Activated T-helper 1 cell treated with anti-CD3 and anti-CD28 coated beads, Interleukin-12 subunit alpha, Interleukin-12 subunit beta, Interleukin-2, Interleukin-4 antibody, amounts not matched to agents 30 ng/mL and 10 ng/mL and 1 ng/mL, durations not matched to agents 14 hours and 24 hours and 36 hours (primary cell): ENCODE results near the gene INPP5F. TPM values are rescaled to one million over a fixed set of nuclear protein-coding genes. Genes with fewer than 3 reads are reported as not detected.

Source experiments
- DNase-seq: peaks from one replicate; pipeline ENCODE4 v3.0.0; 2021; ENCODE audit warnings: low spot score
- H3K27ac Mint-ChIP-seq: one replicate; pipeline ENCODE4 v1.8.0; 2021; ENCODE audit warnings: mild to moderate bottlenecking, mixed read lengths
- H3K27me3 Mint-ChIP-seq: one replicate; pipeline ENCODE4 v1.8.0; 2022; ENCODE audit warnings: mild to moderate bottlenecking, moderate library complexity, mixed read lengths; ENCODE audit not compliant: insufficient read depth
- H3K36me3 Mint-ChIP-seq: one replicate; pipeline ENCODE4 v1.8.0; 2021; ENCODE audit warnings: low read depth, mixed read lengths
- H3K4me1 Mint-ChIP-seq: one replicate; pipeline ENCODE4 v1.8.0; 2021; ENCODE audit warnings: low read depth, mixed read lengths
- H3K4me3 Mint-ChIP-seq: one replicate; pipeline ENCODE4 v1.8.0; 2021; ENCODE audit warnings: mild to moderate bottlenecking, moderate library complexity, mixed read lengths
- H3K9me3 Mint-ChIP-seq: one replicate; pipeline ENCODE4 v1.8.0; 2021; ENCODE audit warnings: mixed read lengths
- intact Hi-C: fragments of 100-400 bp; cut with micrococcal nuclease; formaldehyde crosslinking; loops from one replicate; pipeline ENCODE4 v1.15.1; 2024
- total RNA-seq: library from RNA; stranded (reverse); gene quantifications from 2 replicates; pipeline ENCODE4 v1.2.3, GENCODE V29; 2022

INPP5F gene
- total RNA-seq, 1 donor from 2014 or later: 19.4 TPM

- Mint-ChIP-seq H3K9me3 (peaks cover 3% of the 10 kb centered on the region), H3K4me1 (peaks cover 26% of the 10 kb centered on the region), H3K27ac (no peak overlapping the region), H3K4me3 (no peak overlapping the region), H3K27me3 (no peaks in the 10 kb centered on the region), H3K36me3 (peaks cover 63% of the 10 kb centered on the region)
- DNase-seq: no peak
- intact Hi-C loops: loop anchor here (10.0 kb wide), 1 partner anchor 766 kb away; no protein-coding TSS in a partner anchor
Measured at GRCh38 chr10:119830851-119831250, 105.0 kb downstream of the INPP5F start.

- Mint-ChIP-seq H3K4me3 (no peak overlapping the region), H3K4me1 (peaks cover 32% of the 10 kb centered on the region), H3K36me3 (peaks cover 63% of the 10 kb centered on the region), H3K27ac (no peak overlapping the region), H3K27me3 (no peaks in the 10 kb centered on the region), H3K9me3 (peaks cover 3% of the 10 kb centered on the region)
- intact Hi-C loops: loop anchor here (10.0 kb wide), 1 partner anchor 767 kb away; no protein-coding TSS in a partner anchor
- DNase-seq: no peak
Measured at GRCh38 chr10:119831656-119832055, 105.8 kb downstream of the INPP5F start.

GRCh38 chr10:119832951-119833350, 107.1 kb downstream of the INPP5F start:
- peaks cover 66% of the 10 kb centered on the region for H3K36me3 Mint-ChIP-seq
- H3K9me3 Mint-ChIP-seq: peaks cover 3% of the 10 kb centered on the region
- intact Hi-C loops: loop anchor here (10.0 kb wide), 1 partner anchor 768 kb away; no protein-coding TSS in a partner anchor
- peaks cover 41% of the 10 kb centered on the region for H3K4me1 Mint-ChIP-seq
- no peak overlapping the region for H3K27ac Mint-ChIP-seq
- H3K4me3 Mint-ChIP-seq: no peak overlapping the region
- DNase-seq: no peak
- H3K27me3 Mint-ChIP-seq: no peaks in the 10 kb centered on the region

GRCh38 chr10:119834188-119834587, 108.3 kb downstream of the INPP5F start:
- intact Hi-C loops: loop anchor here (1.0 to 10.0 kb wide), 6 partner anchors 39 to 769 kb away; partner anchors contain the start of gene MCMBP
- peaks cover 70% of the 10 kb centered on the region for H3K36me3 Mint-ChIP-seq
- H3K27ac Mint-ChIP-seq: peak overlapping the region; percentile 46
- no peak overlapping the region for H3K4me3 Mint-ChIP-seq
- peaks cover 3% of the 10 kb centered on the region for H3K9me3 Mint-ChIP-seq
- DNase-seq: no peak
- no peaks in the 10 kb centered on the region for H3K27me3 Mint-ChIP-seq
- peaks cover 41% of the 10 kb centered on the region for H3K4me1 Mint-ChIP-seq

- intact Hi-C loops: no loop called here
- DNase-seq: no peak
- Mint-ChIP-seq H3K27ac (no peak overlapping the region), H3K9me3 (no peaks in the 10 kb centered on the region), H3K4me3 (no peak overlapping the region), H3K36me3 (peaks cover 58% of the 10 kb centered on the region), H3K27me3 (no peaks in the 10 kb centered on the region), H3K4me1 (peaks cover 10% of the 10 kb centered on the region)
Measured at GRCh38 chr10:119845656-119846055, 119.8 kb downstream of the INPP5F start.

GRCh38 chr10:119849031-119849789, 123.4 kb downstream of the INPP5F start:
- DNase-seq: no peak
- no peaks in the 10 kb centered on the region for H3K27me3 Mint-ChIP-seq
- intact Hi-C loops: no loop called here
- no peak overlapping the region for H3K4me3 Mint-ChIP-seq
- H3K9me3 Mint-ChIP-seq: no peaks in the 10 kb centered on the region
- peaks cover 6% of the 10 kb centered on the region for H3K4me1 Mint-ChIP-seq
- no peak overlapping the region for H3K27ac Mint-ChIP-seq
- peaks cover 45% of the 10 kb centered on the region for H3K36me3 Mint-ChIP-seq

- Mint-ChIP-seq H3K27ac (no peak overlapping the region), H3K36me3 (peaks cover 39% of the 10 kb centered on the region), H3K4me1 (peaks cover 6% of the 10 kb centered on the region), H3K9me3 (no peaks in the 10 kb centered on the region), H3K27me3 (no peaks in the 10 kb centered on the region), H3K4me3 (no peak overlapping the region)
- DNase-seq: no peak
- intact Hi-C loops: no loop called here
Measured at GRCh38 chr10:119849944-119850343, 124.1 kb downstream of the INPP5F start.

- no peak overlapping the region for H3K27ac Mint-ChIP-seq
- H3K4me3 Mint-ChIP-seq: no peak overlapping the region
- no peak for DNase-seq
- H3K4me1 Mint-ChIP-seq: no peaks in the 10 kb centered on the region
- peaks cover 36% of the 10 kb centered on the region for H3K36me3 Mint-ChIP-seq
- no peaks in the 10 kb centered on the region for H3K27me3 Mint-ChIP-seq
- H3K9me3 Mint-ChIP-seq: no peaks in the 10 kb centered on the region
- intact Hi-C loops: no loop called here
Measured at GRCh38 chr10:119852277-119852676, 126.4 kb downstream of the INPP5F start.

- DNase-seq: no peak
- Mint-ChIP-seq H3K4me3 (no peak overlapping the region), H3K27ac (no peak overlapping the region), H3K4me1 (no peaks in the 10 kb centered on the region), H3K9me3 (no peaks in the 10 kb centered on the region), H3K27me3 (no peaks in the 10 kb centered on the region), H3K36me3 (peaks cover 35% of the 10 kb centered on the region)
- intact Hi-C loops: no loop called here
Measured at GRCh38 chr10:119852822-119853221, 127.0 kb downstream of the INPP5F start.

- Mint-ChIP-seq H3K9me3 (no peaks in the 10 kb centered on the region), H3K36me3 (peaks cover 33% of the 10 kb centered on the region), H3K27ac (no peak overlapping the region), H3K4me1 (no peaks in the 10 kb centered on the region), H3K27me3 (no peaks in the 10 kb centered on the region), H3K4me3 (no peak overlapping the region)
- no peak for DNase-seq
- intact Hi-C loops: no loop called here
Measured at GRCh38 chr10:119853574-119853973, 127.7 kb downstream of the INPP5F start.

- intact Hi-C loops: no loop called here
- no peak for DNase-seq
- Mint-ChIP-seq H3K36me3 (peaks cover 18% of the 10 kb centered on the region), H3K27me3 (no peaks in the 10 kb centered on the region), H3K4me1 (peaks cover 35% of the 10 kb centered on the region), H3K27ac (no peak overlapping the region), H3K4me3 (no peak overlapping the region), H3K9me3 (no peaks in the 10 kb centered on the region)
Measured at GRCh38 chr10:119858063-119858462, 132.2 kb downstream of the INPP5F start.

GRCh38 chr10:119859420-119860258, 133.8 kb downstream of the INPP5F start:
- Mint-ChIP-seq H3K4me1 (peaks cover 45% of the 10 kb centered on the region), H3K27ac (peak overlapping the region; percentile 35), H3K9me3 (peaks cover 4% of the 10 kb centered on the region), H3K27me3 (no peaks in the 10 kb centered on the region), H3K36me3 (peaks cover 23% of the 10 kb centered on the region), H3K4me3 (no peak overlapping the region)
- DNase-seq: no peak
- intact Hi-C loops: loop anchor here (1.0 kb wide), 3 partner anchors 13 to 173 kb away; partner anchors contain the start of gene MCMBP
